NOMO-1 treated with DMSO at 0.1 percent for 48 hours (cell line): ENCODE measurements around the gene RAB11FIP4.
"Not testable (repeated sequence)": the region's sequence is repeated elsewhere in the genome, so short reads cannot be mapped to it uniquely, and the experiment has no call there.

Source experiments
- DNase-seq: peaks from one replicate; lab custom pipeline; 2025; ENCODE audit not compliant: unreplicated experiment; lab: John Stamatoyannopoulos, UW

Gene RAB11FIP4, protein sequence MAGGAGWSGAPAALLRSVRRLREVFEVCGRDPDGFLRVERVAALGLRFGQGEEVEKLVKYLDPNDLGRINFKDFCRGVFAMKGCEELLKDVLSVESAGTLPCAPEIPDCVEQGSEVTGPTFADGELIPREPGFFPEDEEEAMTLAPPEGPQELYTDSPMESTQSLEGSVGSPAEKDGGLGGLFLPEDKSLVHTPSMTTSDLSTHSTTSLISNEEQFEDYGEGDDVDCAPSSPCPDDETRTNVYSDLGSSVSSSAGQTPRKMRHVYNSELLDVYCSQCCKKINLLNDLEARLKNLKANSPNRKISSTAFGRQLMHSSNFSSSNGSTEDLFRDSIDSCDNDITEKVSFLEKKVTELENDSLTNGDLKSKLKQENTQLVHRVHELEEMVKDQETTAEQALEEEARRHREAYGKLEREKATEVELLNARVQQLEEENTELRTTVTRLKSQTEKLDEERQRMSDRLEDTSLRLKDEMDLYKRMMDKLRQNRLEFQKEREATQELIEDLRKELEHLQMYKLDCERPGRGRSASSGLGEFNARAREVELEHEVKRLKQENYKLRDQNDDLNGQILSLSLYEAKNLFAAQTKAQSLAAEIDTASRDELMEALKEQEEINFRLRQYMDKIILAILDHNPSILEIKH

GRCh38 chr17:31391496-31391949, at the start of gene RAB11FIP4:
Gene RAB11FIP4, plus strand, starts transcription at chr17:31391675. Its CDS starts 178 bp downstream, at chr17:31391853.
- no peak for DNase-seq

GRCh38 chr17:31345191-31345747, 46.2 kb upstream of the RAB11FIP4 start:
- not testable (repeated sequence) for DNase-seq

- no peak for DNase-seq
Measured at GRCh38 chr17:31349454-31349853, 42.0 kb upstream of the RAB11FIP4 start.

GRCh38 chr17:31355935-31356334, 35.5 kb upstream of the RAB11FIP4 start:
- DNase-seq: no peak

GRCh38 chr17:31357091-31357490, 34.4 kb upstream of the RAB11FIP4 start:
- no peak for DNase-seq

DNA sequence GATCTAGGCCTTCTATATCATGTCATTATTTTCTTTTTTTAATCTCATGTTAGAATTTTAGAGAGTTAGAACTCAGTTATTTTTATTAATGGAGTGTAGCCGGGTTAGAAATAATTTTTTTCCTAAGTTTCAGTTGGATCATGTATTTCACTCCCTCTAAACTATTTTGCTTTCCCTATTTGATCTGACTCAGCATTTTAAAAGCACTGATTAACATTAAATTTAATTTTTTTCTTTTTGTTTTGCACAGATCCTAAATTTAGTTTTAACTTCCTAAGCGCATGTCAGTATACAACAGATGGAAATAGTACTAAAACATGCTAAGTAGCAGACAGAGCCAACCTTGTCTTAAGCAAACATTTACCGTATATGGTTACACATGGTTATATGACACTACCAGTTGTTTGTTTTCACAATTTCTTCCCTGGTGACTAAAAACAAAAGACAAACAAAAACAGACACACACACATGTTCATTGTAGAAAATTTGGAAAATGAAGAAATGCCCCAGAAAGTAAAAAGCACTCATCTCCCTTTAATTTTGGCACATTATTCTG, 33.6 kb upstream of the RAB11FIP4 start:
- DNase-seq: no peak

DNA sequence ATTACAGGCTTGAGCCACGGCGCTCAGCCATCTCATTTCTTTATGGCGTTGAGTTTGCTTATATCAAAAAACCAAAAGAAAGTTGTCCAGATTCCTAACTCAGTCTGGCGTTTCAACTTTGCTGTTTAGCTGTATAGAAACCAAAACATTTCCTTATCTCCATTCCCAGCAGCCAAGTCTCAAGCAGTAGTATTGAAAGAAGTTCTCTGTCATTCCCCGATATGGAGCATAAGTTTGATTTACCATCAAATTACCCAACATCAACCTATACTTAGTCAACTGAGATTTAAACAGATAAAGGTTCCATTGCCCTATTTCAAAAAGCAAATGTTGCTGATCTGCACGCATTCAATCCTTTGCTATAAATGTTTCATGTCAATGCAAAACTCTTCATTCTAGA, 27.5 kb upstream of the RAB11FIP4 start:
- DNase-seq: no peak

GRCh38 chr17:31366088-31366487, 25.4 kb upstream of the RAB11FIP4 start:
- no peak for DNase-seq

DNA sequence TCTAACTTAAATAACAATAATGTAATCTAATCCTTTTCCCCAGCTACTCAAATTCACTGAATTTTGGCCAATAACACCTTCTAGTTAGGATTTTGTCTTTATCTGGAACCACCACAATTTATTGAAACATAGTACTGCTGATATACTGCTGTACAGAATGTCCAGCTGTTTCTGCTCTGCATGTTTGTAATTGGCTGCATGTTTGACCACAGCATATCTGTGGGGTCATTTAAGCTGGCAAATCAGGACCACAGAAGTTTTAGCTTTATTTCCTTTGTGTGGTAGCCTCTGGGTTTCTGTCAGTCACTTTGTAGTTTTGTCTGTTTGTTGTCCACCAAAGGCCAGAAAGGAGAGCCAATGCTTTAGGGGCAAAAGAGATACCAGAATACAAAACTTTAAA, 22.2 kb upstream of the RAB11FIP4 start:
- no peak for DNase-seq

- peak; percentile 2 for DNase-seq
Measured at GRCh38 chr17:31371511-31372097, 19.9 kb upstream of the RAB11FIP4 start.

GRCh38 chr17:31373150-31374093, 18.1 kb upstream of the RAB11FIP4 start:
- DNase-seq: peak; percentile 79

- DNase-seq: peak; percentile 62
Measured at GRCh38 chr17:31374094-31374447, 17.4 kb upstream of the RAB11FIP4 start.

DNA sequence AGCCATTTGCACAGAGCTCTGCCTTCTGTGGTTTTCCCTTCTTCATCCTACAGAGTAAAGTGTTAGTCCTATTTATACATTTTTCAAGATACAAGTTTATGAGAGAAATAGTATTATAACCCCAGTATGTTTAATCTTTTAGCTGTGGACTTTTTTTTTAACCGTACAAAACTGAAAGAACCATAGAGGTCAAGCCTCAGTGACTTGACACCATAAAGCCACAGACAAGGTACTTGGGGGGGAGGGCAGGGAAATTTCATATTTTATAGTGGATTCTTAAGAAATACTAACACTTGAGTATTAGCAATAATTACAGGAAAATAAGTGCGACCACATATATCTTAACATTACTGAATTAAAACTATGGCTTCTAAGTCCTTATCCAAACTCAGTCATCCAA, 17.0 kb upstream of the RAB11FIP4 start:
- DNase-seq: no peak

DNA sequence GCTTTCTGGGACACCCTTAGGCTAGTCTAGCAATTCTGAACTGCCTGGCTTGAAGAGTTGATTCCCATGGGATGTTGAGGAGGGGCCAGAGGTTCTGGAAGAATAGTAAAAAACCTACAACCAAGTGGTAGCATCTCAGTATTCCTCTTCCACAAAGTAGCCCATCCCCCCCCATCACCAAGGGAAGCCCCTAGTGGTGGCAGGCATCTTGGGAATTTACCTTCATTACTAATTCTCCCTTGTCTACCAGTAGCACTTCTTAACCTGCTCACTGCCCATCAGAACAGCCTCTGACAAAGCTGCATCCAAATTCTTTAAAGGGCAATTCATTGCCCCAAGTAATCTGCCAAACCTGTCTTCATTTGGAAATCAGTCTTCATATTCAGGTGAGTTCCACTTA, 12.8 kb upstream of the RAB11FIP4 start:
- no peak for DNase-seq

DNA sequence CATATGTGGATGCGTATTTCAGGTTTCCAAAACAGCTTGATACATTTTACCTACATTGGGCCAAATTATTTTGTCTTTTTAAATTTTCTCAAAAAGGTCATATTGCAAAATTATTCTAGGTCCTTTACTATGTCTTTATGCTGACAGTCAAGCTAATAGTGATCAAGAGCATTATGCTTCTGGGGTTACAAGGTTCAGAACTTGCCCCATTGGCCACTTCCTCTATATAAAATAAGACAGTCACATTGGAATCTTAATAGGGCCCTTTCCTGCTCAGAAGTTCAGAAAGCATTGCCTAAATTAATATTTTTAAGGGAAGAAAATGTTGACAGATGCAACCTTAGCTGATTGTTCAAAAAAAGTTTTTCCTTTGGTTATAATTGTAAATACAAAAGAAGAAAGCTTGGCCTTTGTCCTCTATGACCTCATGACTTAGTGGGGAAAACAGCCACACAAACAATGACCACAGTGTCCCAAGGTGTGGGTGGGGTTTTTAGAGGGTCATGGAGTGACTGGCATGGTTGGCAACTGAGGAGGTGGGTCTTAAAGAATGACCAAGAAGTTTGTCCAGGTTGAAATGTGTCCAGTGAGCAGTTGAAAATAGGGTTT, 11.8 kb upstream of the RAB11FIP4 start:
- no peak for DNase-seq

DNA sequence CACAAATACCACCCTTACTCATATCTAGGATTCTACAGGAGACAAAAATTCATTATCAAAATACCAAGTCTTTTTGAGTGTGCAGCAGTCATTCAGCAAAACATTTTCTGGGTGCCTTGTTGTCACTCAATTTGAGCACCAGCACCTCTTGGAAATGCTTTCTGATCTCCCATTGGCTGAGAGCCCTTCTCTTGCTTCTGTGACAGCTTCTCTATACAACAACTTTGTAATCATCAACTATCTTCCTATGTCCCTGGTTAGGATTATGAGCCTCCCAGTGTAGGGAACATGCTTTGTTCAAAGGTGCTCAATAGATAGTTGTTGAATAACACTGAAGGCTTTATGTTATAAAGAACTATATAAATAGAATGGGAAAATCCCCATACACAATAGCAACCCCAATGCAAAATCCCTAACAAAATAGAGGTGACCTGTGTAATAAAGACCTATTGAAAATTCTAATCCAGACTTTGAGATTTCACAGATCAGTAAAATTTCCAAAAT, 10.3 kb upstream of the RAB11FIP4 start:
- no peak for DNase-seq

GRCh38 chr17:31382668-31383275, 8.7 kb upstream of the RAB11FIP4 start:
- DNase-seq: not testable (repeated sequence)

DNA sequence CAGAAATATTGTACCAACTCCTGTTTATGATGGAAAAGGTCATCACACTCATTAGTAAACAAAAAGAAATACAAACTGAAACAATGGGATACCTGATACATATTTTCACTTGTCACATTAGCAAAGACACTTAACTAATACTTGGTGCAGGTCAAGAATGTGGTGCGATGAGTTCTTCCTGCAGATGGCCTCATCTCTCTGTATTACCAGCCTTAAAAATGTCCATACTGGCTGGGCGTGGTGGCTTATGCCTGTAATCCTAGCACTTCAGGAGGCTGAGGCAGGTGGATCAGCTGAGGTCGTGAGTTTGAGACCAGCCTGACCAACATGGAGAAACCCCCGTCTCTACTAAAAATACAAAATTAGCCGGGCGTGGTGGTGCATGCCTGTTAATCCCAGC, 8.0 kb upstream of the RAB11FIP4 start:
- DNase-seq: not testable (repeated sequence)
